HG03139 (cell line): ENCODE data around the gene MFAP4.
"Not testable (repeated sequence)": the region's sequence is repeated elsewhere in the genome, so short reads cannot be mapped to it uniquely, and the experiment has no call there.

Source experiments
- ATAC-seq: cut with Tn5 transposase; IDR thresholded peaks from one replicate; pipeline ENCODE4 v1.9.1; 2021; ENCODE audit not compliant: unreplicated experiment

MFAP4 gene

DNA sequence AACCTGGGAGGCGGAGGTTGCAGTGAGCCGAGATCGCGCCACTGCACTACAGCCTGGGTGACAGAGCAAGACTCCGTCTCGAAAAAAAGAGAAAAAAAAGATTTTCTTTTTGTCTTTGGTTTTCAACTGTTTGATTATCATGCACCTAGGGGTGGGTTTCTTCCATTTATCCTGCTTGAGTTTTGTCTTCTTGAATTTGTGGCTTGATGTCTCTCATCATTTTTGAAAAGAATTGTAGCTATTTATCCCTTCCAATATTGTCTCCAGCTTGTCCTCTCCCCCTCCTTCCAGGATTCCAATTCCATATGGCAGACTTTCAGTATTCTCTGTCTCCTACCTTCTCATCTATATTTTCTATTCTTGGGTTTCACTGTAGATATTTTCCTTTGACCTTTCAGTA lies 32.2 kb downstream of the MFAP4 start:
- no peak for ATAC-seq

- not testable (repeated sequence) for ATAC-seq
These were observed 33.6 kb downstream of the MFAP4 start for GRCh38 chr17:19353401-19353800.

- no peak for ATAC-seq
These were observed 38.2 kb downstream of the MFAP4 start for GRCh38 chr17:19348806-19349205.

- ATAC-seq = no peak
These were observed 38.8 kb downstream of the MFAP4 start for GRCh38 chr17:19348081-19348650.

GRCh38 chr17:19347323-19348080 lies 39.5 kb downstream of the MFAP4 start:
- ATAC-seq = no peak

DNA sequence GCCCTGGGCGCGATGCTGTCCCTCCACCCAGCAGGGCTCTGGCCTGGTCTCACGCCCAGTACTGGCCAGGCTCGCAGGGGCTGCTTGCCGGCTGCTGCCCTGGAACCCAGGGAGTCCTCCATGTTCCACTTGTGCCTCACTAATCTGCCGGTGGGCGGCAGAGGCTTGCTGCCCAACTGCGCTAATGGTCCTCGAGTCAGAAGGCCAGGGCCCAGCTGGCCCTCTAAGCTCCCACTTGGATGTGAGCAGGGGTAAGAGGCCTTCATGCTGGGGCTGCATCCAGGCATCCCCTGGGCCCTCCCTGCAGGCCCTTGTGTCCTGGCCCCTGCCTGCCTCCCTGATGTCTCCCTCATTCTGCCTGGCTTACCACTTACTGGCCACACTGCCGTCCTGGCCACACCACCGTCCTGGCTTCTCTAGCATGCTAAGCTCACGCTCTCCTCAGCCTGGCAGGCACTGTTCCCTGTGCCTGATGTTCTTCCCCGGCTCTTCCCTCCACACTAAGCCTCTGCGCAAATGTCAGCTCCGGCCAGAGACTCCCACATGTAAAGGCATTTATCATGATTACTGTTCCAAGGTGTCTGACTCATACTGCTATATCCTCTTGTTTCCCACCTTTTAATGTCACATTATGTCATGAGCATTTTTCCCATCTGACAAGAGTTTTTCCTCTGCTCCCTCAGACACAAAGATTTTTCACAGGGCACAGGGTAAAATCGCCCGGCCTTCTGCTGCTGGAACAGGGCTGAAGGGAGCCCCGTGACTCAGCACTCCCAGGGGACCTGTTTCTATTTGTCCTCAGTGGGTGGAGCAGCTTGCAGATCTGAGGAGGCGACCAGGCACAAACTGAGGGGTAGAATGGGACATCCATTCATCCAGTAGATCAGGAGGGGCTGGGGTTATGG lies 40.4 kb downstream of the MFAP4 start:
- no peak for ATAC-seq

DNA sequence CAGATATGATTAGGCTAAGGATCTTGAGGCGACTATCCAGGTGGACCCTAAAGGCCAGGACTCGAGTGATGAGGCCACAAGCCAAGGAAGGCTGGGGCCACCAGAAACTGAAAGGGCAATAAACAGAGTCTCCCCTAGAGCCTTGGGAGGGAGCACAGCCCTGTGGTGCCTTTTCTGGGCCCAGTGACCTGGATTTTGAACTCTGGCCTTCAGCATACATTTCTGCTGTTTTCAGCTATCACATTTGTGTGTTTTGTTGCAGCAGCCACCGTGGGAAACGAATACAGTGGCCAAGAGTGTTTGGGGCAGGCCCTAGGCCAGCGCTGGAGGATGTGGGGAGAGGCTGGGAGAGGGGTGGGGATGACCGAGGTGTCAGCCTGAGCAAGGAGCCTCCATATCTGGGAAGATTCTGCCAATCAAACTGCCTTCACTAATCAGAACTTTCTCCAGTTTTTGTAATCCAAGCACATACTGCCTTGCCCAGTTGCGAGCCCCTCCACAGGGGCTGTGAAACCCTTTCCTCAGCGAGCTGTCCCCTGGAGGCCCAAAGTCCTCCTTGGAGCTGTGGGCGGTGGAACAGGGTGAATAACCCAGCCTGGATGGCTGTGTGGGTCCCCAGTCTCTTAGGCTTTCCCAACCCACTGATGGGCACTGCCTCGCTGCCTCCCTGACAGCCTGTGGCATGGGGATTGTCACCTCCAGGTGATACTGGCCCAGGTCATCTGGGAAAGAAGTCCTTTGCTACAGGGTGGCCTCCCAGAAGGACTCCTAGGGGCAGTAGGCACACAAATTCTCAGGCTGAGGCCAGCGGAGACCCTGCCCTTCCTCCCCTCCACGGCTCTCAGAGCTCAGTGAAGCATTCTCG lies 41.3 kb downstream of the MFAP4 start:
- ATAC-seq = no peak

GRCh38 chr17:19345067-19345460 lies 41.9 kb downstream of the MFAP4 start:
- ATAC-seq = no peak

- ATAC-seq = no peak
These were observed 42.5 kb downstream of the MFAP4 start for GRCh38 chr17:19344311-19345066.

- ATAC-seq = no peak
These were observed 43.3 kb downstream of the MFAP4 start for GRCh38 chr17:19343671-19344151.

GRCh38 chr17:19343256-19343630 lies 43.7 kb downstream of the MFAP4 start:
- ATAC-seq = no peak

DNA sequence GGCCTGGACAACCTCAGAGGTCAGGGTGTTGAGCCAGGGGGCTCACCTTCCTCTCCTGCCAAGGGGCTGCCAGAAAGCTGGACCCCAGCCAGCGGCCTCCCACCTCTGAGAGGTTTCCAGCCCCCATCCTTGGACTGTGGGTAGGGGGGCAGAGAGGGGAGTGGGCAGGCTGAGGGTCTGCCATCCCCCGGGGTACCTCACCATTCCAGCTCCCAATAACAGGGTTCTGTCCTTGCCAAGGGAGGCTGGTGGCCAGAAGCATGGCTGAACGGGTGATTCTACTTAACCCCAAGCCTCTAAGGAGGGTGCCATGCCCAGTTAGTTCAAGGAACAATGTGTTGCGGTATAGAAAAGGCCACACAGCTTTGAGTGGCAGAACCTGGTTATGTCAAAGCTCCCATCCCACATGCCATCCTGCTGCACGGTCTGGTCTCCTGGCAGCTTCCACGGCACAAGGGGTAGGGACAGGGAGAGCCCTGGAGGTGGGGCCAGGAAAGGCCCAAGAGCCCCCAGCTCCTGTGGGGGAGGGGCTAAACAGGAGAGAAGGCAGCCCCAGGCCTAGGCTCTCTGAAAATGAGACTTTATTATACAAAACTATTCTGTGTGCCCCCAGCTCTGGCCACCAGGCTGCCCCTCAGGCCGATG lies 44.3 kb downstream of the MFAP4 start:
- ATAC-seq = no peak

GRCh38 chr17:19341641-19342610 lies 45.1 kb downstream of the MFAP4 start:
- no peak for ATAC-seq

DNA sequence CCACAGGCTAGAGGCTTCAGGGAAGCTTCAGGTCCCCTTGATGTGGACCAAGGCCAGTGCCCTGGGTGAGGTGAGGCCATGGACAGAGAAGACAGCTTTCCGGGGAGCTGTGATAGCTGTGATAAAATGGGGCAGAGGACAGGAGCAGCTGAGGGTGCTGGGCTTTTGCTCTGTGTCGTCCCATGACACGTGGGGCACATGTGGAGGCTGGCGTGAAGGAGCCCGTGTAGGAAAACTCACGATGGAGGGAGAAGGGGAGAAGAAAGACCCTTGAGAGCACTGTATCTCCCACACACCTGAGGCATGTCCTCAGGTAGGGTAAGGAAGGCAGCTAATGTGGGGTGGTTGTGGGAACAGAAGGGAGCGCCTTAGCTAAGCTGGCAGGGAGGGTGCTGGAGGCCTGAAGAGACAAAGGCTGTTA lies 45.8 kb downstream of the MFAP4 start:
- no peak for ATAC-seq

DNA sequence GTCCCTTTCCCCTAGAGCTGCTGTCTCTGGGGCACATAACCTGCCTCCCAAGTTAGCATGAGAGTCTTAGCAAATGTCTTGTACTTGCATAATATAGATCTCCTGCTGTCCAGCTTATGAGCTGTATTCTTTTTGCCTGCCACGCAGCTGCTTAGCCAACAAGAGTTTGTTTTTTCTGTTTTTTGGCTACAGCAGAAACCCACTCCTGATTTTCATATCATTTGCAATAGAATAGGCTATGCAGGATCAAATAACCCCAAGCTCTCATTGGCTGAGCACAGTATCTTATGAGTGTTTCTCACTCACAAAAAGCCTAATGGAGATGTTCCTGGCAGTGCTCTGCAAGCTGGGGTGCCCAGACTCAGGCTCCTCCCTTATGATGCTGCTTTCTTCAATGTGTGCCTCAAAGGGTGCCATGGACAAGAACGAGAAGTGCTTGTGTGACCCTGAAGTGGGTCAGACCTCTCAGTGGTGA lies 47.6 kb downstream of the MFAP4 start:
- no peak for ATAC-seq

GRCh38 chr17:19338031-19338990 lies 48.7 kb downstream of the MFAP4 start:
- no peak for ATAC-seq

DNA sequence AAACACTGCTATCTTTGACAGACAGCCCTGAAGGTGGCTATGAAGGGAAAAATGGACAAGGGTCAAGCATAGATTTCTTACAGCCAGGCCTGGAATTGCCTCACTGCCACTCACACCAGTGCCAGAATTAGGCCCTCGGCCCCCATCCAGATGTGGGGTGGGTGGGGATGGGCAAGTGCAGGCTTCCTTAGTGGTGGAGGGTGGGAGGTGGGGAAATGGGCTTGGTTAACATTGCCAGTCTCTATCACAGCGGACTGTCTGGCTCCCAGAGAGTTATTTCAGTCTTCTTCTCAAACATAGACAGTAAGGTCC lies 49.3 kb downstream of the MFAP4 start:
- ATAC-seq = no peak
